ENCODE results near the gene TFRC.
"Not testable (repeated sequence)": the region's sequence is repeated elsewhere in the genome, so short reads cannot be mapped to it uniquely, and the experiment has no call there.

TFRC gene

DNA sequence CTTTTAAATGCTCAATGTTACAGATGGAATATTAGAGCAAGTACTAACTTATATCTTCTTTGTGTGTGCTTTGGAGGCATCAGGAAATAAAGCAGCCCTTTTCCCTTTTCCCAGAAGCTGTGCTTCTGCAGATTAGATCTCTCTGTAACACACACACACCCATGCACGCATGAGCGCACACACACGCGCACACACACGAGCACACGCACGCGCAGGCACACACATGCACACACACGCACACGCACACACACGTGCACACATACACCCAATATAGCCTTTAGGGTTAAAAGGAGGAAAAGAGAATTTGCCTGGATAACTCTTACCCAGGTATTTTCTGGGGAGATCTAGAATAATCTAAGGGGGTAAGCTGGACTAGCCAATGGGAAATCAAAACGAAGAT, 56.9 kb downstream of the TFRC start:
- Histone ChIP-seq H3K9ac (ENCODE audit: low read length) (no peak overlapping the region), H3K36me3 (ENCODE audit: control insufficient read depth, insufficient read depth, low read length) (no peaks in the 10 kb centered on the region), H3K9me3 (ENCODE audit: control insufficient read depth, low read length) (no peaks in the 10 kb centered on the region), H3K27me3 (ENCODE audit: control insufficient read depth, insufficient read depth, low read length) (no peaks in the 10 kb centered on the region), H3K4me3 (ENCODE audit: low read length) (no peak overlapping the region), H3K4me1 (ENCODE audit: control insufficient read depth, insufficient read depth, low read length) (no peaks in the 10 kb centered on the region)

DNA sequence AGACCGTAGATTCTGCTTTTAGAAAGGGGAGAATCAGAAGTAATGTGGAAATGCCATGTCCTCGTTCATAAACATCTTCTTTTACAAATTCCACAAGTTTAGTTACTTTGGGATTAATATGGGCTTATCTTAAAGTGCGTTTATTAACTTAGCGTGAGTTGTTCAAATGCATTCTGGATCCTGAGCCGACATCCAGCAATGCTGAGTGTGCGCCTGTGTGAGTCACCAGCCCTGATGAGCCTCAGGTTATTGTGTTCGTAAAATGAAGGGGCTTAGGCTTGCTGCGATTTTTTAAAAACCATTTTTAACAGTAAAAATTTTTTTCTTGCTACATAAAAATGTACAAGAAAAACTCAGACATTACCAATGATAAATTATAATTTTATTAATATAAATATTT, 57.9 kb downstream of the TFRC start:
- Histone ChIP-seq H3K27me3 (ENCODE audit: control insufficient read depth, insufficient read depth, low read length) (no peaks in the 10 kb centered on the region), H3K9me3 (ENCODE audit: control insufficient read depth, low read length) (no peaks in the 10 kb centered on the region), H3K4me1 (ENCODE audit: control insufficient read depth, insufficient read depth, low read length) (no peaks in the 10 kb centered on the region), H3K9ac (ENCODE audit: low read length) (no peak overlapping the region), H3K36me3 (ENCODE audit: control insufficient read depth, insufficient read depth, low read length) (no peaks in the 10 kb centered on the region), H3K4me3 (ENCODE audit: low read length) (no peak overlapping the region)

DNA sequence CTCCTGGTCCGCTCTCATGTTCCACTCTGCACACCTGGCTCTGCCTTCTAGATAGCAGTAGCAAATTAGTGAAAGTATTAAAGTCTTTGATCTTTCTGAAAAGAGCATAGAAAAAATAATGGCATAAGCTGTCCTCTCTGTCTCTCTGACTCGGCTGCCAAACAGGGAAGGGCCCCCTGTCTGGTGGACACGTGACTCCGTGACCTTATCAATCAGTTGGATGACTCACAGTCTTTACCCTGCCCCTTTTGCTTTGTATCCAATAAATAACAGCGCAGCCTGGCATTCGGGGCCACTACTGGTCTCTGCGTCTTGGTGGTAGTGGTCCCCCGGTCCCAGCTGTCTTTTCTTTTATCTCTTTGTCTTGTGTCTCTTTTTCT, 59.4 kb downstream of the TFRC start:
- H3K9ac ChIP-seq (ENCODE audit: low read length); H3K4me3 ChIP-seq (ENCODE audit: low read length); H3K36me3 ChIP-seq (ENCODE audit: control insufficient read depth, insufficient read depth, low read length); H3K27me3 ChIP-seq (ENCODE audit: control insufficient read depth, insufficient read depth, low read length); H3K9me3 ChIP-seq (ENCODE audit: control insufficient read depth, low read length); H3K4me1 ChIP-seq (ENCODE audit: control insufficient read depth, insufficient read depth, low read length): not testable (repeated sequence)

DNA sequence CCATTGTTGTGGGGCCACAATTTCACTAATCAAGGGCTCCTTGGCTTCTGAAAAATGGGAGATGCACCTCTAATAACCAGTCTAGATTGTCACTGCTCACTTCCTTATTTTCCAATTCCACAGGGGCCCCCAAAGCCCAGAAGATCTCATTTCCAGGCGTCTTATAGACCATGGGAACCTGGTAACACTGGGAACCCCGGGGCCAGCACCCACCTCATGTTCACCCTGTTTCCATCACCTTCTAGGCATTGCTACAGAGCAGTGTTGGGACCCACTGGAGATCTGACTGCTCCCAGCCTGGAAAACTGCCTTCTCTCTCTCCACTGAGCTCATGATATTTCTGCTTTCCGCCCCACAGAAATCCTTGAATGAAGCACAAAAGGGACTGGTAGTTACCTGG, 61.5 kb downstream of the TFRC start:
- no peaks in the 10 kb centered on the region for H3K4me1 ChIP-seq (ENCODE audit: control insufficient read depth, insufficient read depth, low read length)
- H3K9me3 ChIP-seq (ENCODE audit: control insufficient read depth, low read length) = no peaks in the 10 kb centered on the region
- no peak overlapping the region for H3K9ac ChIP-seq (ENCODE audit: low read length)
- no peaks in the 10 kb centered on the region for H3K27me3 ChIP-seq (ENCODE audit: control insufficient read depth, insufficient read depth, low read length)
- no peak overlapping the region for H3K4me3 ChIP-seq (ENCODE audit: low read length)
- H3K36me3 ChIP-seq (ENCODE audit: control insufficient read depth, insufficient read depth, low read length) = no peaks in the 10 kb centered on the region

DNA sequence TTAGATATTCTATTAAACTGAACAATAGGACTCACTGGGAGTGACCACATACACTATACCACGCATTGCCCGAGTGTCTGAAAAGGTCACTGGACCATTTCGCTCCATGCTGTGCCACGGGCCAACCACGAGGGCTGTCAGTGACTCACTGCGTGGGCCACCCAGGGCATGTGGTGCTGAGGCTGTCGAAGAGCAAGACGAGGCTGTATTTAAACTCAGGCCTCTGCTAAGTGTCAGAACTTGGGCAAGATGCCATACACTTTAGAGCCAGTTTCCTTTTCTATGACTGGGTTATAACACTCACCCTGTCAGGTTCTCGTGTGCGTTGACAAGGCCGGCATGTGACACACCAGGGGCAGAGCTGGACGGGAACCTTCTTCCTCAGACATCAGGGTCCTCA, 62.3 kb downstream of the TFRC start:
- not testable (repeated sequence) for H3K4me1 ChIP-seq (ENCODE audit: control insufficient read depth, insufficient read depth, low read length); H3K9ac ChIP-seq (ENCODE audit: low read length); H3K27me3 ChIP-seq (ENCODE audit: control insufficient read depth, insufficient read depth, low read length); H3K4me3 ChIP-seq (ENCODE audit: low read length); H3K9me3 ChIP-seq (ENCODE audit: control insufficient read depth, low read length); H3K36me3 ChIP-seq (ENCODE audit: control insufficient read depth, insufficient read depth, low read length)

DNA sequence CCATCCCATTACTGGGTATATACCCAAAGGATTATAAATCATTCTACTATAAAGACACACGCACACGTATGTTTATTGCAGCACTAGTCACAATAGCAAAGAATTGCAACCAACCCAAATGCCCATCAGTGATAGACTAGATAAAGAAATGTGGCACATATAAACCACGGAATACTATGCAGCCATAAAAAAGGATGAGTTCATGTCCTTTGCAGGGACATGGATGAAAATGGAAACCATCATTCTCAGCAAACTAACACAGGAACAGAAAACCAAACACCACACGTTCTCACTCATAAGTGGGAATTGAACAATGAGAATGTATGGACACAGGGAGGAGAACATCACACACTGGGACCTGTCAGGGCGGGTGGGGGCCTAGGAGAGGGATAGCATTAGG, 63.7 kb downstream of the TFRC start:
- H3K4me3 ChIP-seq (ENCODE audit: low read length); H3K9ac ChIP-seq (ENCODE audit: low read length); H3K36me3 ChIP-seq (ENCODE audit: control insufficient read depth, insufficient read depth, low read length); H3K9me3 ChIP-seq (ENCODE audit: control insufficient read depth, low read length); H3K27me3 ChIP-seq (ENCODE audit: control insufficient read depth, insufficient read depth, low read length); H3K4me1 ChIP-seq (ENCODE audit: control insufficient read depth, insufficient read depth, low read length): not testable (repeated sequence)

DNA sequence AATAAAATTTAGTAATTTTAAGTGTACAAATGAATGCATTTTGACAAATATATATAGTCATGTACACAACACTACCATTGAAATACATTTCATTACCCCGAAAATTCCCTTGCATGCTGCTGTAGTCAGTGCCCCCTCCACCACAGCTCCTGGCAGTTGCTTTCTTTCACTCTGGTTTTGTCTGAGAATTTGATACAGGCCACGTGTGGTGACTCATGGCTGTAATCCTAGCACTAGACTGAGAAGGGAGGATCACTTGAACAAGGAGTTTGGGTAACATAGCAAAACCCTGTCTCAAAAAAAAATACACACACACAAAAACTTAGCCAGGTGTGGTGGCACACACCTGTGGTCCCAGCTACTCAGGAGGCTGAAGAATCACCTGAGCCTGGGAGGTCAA, 65.4 kb downstream of the TFRC start:
- Histone ChIP-seq H3K4me1 (ENCODE audit: control insufficient read depth, insufficient read depth, low read length) (no peaks in the 10 kb centered on the region), H3K9me3 (ENCODE audit: control insufficient read depth, low read length) (no peaks in the 10 kb centered on the region), H3K36me3 (ENCODE audit: control insufficient read depth, insufficient read depth, low read length) (no peaks in the 10 kb centered on the region), H3K27me3 (ENCODE audit: control insufficient read depth, insufficient read depth, low read length) (no peaks in the 10 kb centered on the region), H3K9ac (ENCODE audit: low read length) (no peak overlapping the region), H3K4me3 (ENCODE audit: low read length) (no peak overlapping the region)

DNA sequence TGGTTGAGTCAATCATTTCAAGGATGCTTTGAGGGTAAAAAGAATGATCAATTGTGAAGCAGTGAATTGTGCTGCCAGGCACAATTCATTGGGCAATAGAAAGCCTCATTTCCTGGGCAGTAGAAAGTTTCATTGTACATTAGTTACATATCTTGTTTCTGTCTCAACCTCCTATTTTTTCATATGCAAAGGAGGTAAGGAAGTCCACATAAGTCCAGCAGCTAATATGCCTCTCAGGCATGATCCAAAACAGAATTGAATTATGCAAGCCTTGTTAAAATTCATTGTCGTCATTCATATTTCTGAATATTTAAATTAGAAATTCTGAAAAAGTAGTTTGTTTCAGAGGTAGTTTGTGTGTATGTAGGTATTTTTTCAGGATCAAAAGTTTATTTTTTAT, 65.8 kb downstream of the TFRC start:
- Histone ChIP-seq H3K4me1 (ENCODE audit: control insufficient read depth, insufficient read depth, low read length) (no peaks in the 10 kb centered on the region), H3K9me3 (ENCODE audit: control insufficient read depth, low read length) (no peaks in the 10 kb centered on the region), H3K36me3 (ENCODE audit: control insufficient read depth, insufficient read depth, low read length) (no peaks in the 10 kb centered on the region), H3K9ac (ENCODE audit: low read length) (no peak overlapping the region), H3K4me3 (ENCODE audit: low read length) (no peak overlapping the region), H3K27me3 (ENCODE audit: control insufficient read depth, insufficient read depth, low read length) (no peaks in the 10 kb centered on the region)

DNA sequence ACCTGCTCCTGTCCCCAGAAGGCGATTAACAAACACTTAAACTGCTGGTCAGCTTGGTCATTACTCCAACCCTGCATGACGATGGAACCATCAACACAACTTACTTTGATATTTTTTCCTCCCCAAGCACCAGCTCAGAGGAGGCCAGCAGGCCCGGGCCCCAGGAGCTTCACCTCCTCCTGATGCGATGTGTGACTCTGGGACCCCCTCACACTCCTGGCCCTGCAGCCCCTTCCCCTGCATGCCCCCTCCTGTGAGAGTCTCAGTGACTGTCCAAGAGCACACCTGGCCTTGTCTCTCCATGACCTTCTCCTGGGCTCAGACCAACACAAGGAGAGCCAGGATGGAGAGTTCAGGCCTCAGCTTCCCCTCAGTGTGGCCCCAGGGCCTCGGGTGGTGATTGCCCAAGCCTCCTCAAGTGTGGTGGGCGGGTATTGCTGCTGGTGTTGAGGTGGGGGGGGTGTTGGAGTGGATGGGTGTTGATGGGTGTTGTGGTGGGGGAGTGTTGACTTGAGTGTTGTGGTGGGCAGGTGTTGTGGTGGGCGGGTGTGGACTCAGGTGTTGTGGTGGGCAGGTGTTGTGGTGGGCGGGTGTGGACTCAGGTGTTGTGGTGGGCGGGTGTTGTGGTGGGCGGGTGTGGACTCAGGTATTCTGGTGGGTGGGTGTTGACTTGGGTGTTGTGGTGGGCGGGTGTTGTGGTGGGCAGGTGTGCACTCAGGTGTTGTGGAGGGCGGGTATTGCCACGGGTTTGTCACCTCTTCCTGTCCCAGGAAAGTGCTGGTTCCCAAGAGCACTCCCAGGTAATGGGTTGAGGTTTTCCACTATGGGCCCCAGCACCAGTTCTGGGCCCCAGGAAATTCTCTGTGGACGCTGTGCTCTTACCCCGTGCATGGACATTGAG, 68.1 kb downstream of the TFRC start:
- H3K27me3 ChIP-seq (ENCODE audit: control insufficient read depth, insufficient read depth, low read length) = peaks cover 5% of the 10 kb centered on the region
- H3K9me3 ChIP-seq (ENCODE audit: control insufficient read depth, low read length) = no peaks in the 10 kb centered on the region
- no peaks in the 10 kb centered on the region for H3K4me1 ChIP-seq (ENCODE audit: control insufficient read depth, insufficient read depth, low read length)
- H3K36me3 ChIP-seq (ENCODE audit: control insufficient read depth, insufficient read depth, low read length) = no peaks in the 10 kb centered on the region
- no peak overlapping the region for H3K9ac ChIP-seq (ENCODE audit: low read length)
- H3K4me3 ChIP-seq (ENCODE audit: low read length) = no peak overlapping the region

DNA sequence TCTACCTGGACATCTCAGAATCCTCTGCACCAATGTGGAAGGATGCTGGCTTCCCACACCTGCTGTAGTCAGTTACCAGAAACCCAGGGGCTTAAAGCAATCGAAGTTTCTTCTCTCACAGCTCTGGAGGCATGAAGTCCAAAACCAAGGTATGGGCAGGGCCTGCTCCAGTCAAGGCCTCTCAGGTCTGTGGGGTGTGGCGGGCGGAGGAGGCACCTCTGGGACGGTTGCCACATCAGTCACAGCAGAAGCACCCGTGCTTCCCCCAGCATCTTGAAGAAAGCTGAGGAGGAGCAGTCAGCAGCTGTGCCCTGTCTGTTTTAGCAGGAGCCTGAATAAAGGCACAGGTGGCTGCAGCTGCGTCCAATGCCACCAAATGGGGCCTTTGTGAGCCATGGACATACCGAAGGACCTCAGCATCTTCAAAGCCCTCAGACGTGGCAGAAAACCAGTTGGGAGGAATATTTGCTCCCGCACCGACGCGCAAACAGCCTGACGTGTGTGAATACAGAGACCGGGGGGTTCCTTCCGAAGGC, 68.9 kb downstream of the TFRC start:
- H3K9ac ChIP-seq (ENCODE audit: low read length) = no peak overlapping the region
- H3K27me3 ChIP-seq (ENCODE audit: control insufficient read depth, insufficient read depth, low read length) = peaks cover 5% of the 10 kb centered on the region
- no peaks in the 10 kb centered on the region for H3K4me1 ChIP-seq (ENCODE audit: control insufficient read depth, insufficient read depth, low read length)

DNA sequence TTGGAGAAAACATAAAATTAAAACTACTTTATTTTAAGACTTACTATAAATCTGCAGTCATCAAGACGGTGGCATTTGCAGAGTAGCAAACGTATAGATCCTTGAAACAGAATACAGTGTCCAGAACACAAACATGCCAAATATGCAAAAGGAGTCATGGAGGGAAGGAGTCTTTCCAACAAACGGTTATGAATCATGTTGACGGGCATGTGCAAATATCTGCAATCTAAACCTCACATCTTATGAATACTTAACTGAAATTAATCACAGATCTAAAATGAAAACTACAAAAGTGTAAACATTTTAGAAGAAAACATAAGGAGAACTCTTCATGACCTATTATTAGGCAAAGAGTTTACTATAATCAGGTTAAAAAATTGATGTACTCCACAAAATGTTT, 69.4 kb downstream of the TFRC start:
- H3K36me3 ChIP-seq (ENCODE audit: control insufficient read depth, insufficient read depth, low read length) = no peaks in the 10 kb centered on the region
- H3K9me3 ChIP-seq (ENCODE audit: control insufficient read depth, low read length) = no peaks in the 10 kb centered on the region
- H3K4me1 ChIP-seq (ENCODE audit: control insufficient read depth, insufficient read depth, low read length) = no peaks in the 10 kb centered on the region
- no peak overlapping the region for H3K4me3 ChIP-seq (ENCODE audit: low read length)
- H3K27me3 ChIP-seq (ENCODE audit: control insufficient read depth, insufficient read depth, low read length) = peaks cover 5% of the 10 kb centered on the region
- H3K9ac ChIP-seq (ENCODE audit: low read length) = no peak overlapping the region

More for the DNA sequence above, 68.9 kb downstream of the TFRC start:
- Histone ChIP-seq H3K9me3 (ENCODE audit: control insufficient read depth, low read length) (no peaks in the 10 kb centered on the region), H3K36me3 (ENCODE audit: control insufficient read depth, insufficient read depth, low read length) (no peaks in the 10 kb centered on the region), H3K4me3 (ENCODE audit: low read length) (no peak overlapping the region)

DNA sequence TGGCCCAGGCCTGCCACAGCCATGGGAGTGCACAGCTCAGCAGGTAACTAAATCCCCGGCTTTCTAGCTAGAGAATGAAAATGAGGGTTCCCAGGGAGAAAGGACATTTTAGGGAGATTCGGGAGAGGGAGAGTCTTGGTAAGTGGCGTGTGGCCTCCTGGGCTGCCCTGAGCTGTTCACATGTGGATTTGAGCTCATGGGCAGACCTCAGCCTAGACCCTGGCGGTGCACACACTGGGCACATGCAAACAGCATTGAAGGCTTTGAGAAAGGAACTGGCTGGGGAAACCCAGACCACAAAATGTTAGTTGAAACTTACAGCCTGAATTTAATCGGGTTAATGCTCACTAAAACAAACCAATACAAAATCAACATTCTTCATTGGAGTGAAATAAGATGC, 72.4 kb downstream of the TFRC start:
- no peak overlapping the region for H3K4me3 ChIP-seq (ENCODE audit: low read length)
- no peak overlapping the region for H3K9ac ChIP-seq (ENCODE audit: low read length)
- no peaks in the 10 kb centered on the region for H3K9me3 ChIP-seq (ENCODE audit: control insufficient read depth, low read length)
- H3K36me3 ChIP-seq (ENCODE audit: control insufficient read depth, insufficient read depth, low read length) = no peaks in the 10 kb centered on the region
- H3K4me1 ChIP-seq (ENCODE audit: control insufficient read depth, insufficient read depth, low read length) = no peaks in the 10 kb centered on the region
- peaks cover 5% of the 10 kb centered on the region for H3K27me3 ChIP-seq (ENCODE audit: control insufficient read depth, insufficient read depth, low read length)
